Epidermal melanocyte (primary cell): Measurements from ENCODE around the gene LRRIQ1.
"Not testable (repeated sequence)": the region's sequence is repeated elsewhere in the genome, so short reads cannot be mapped to it uniquely, and the experiment has no call there.

Experiments
- DNase-seq: peaks from one replicate; pipeline ENCODE4 v3.0.0; 2011; ENCODE audit warnings: low spot score; ENCODE audit not compliant: insufficient read length

LRRIQ1 gene

GRCh38 chr12:85183855-85184254 lies 147.7 kb downstream of the LRRIQ1 start:
- DNase-seq: no peak

GRCh38 chr12:85186236-85186635 lies 150.1 kb downstream of the LRRIQ1 start:
- DNase-seq: no peak

- no peak for DNase-seq
These were observed 152.5 kb downstream of the LRRIQ1 start for GRCh38 chr12:85188619-85189018.

GRCh38 chr12:85190728-85191127 lies 154.6 kb downstream of the LRRIQ1 start:
- no peak for DNase-seq

- not testable (repeated sequence) for DNase-seq
These were observed 167.7 kb downstream of the LRRIQ1 start for GRCh38 chr12:85203809-85204208.

- DNase-seq: no peak
These were observed 170.4 kb downstream of the LRRIQ1 start for GRCh38 chr12:85206543-85206942.

- DNase-seq: not testable (repeated sequence)
These were observed 188.2 kb downstream of the LRRIQ1 start for GRCh38 chr12:85224339-85224738.

GRCh38 chr12:85225501-85225900 lies 189.3 kb downstream of the LRRIQ1 start:
- no peak for DNase-seq

- DNase-seq: no peak
These were observed 201.2 kb downstream of the LRRIQ1 start for GRCh38 chr12:85237327-85237726.

- DNase-seq: no peak
These were observed 208.4 kb downstream of the LRRIQ1 start for GRCh38 chr12:85244561-85244960.

- DNase-seq: no peak
These were observed 217.7 kb downstream of the LRRIQ1 start for GRCh38 chr12:85253853-85254252.

GRCh38 chr12:85257671-85258070 lies 221.5 kb downstream of the LRRIQ1 start:
- DNase-seq: no peak

GRCh38 chr12:85260447-85260846 lies 224.3 kb downstream of the LRRIQ1 start:
- DNase-seq: no peak

GRCh38 chr12:85260896-85261295 lies 224.7 kb downstream of the LRRIQ1 start:
- no peak for DNase-seq

- DNase-seq: no peak
These were observed 230.2 kb downstream of the LRRIQ1 start for GRCh38 chr12:85266356-85266755.

- no peak for DNase-seq
These were observed 237.5 kb downstream of the LRRIQ1 start for GRCh38 chr12:85273381-85274314.

- no peak for DNase-seq
These were observed 238.1 kb downstream of the LRRIQ1 start for GRCh38 chr12:85274315-85274651.

GRCh38 chr12:85275374-85275773 lies 239.2 kb downstream of the LRRIQ1 start:
- DNase-seq: no peak

GRCh38 chr12:85277191-85277590 lies 241.0 kb downstream of the LRRIQ1 start:
- no peak for DNase-seq

- no peak for DNase-seq
These were observed 241.9 kb downstream of the LRRIQ1 start for GRCh38 chr12:85277900-85278597.

- no peak for DNase-seq
These were observed 242.7 kb downstream of the LRRIQ1 start for GRCh38 chr12:85278598-85279448.
